ENCODE results near the gene CSRP1.

GRCh38 chr1:201506092-201506491, 831 bp downstream of the CSRP1 start:
- TF ChIP-seq POLR2AphosphoS5 (IDR thresholded peaks at IDR 0.05; ENCODE audit: low read depth, low read length) (no peak), CTCF (IDR thresholded peaks at IDR 0.05) (no peak), TCF7L2 (IDR thresholded peaks at IDR 0.05; ENCODE audit: low read depth, low read length) (no peak), SIN3A (IDR thresholded peaks at IDR 0.05; ENCODE audit: borderline replicate concordance, insufficient read depth, low read depth, low read length) (no peak)
- TF ChIP-seq, protein P1, sequence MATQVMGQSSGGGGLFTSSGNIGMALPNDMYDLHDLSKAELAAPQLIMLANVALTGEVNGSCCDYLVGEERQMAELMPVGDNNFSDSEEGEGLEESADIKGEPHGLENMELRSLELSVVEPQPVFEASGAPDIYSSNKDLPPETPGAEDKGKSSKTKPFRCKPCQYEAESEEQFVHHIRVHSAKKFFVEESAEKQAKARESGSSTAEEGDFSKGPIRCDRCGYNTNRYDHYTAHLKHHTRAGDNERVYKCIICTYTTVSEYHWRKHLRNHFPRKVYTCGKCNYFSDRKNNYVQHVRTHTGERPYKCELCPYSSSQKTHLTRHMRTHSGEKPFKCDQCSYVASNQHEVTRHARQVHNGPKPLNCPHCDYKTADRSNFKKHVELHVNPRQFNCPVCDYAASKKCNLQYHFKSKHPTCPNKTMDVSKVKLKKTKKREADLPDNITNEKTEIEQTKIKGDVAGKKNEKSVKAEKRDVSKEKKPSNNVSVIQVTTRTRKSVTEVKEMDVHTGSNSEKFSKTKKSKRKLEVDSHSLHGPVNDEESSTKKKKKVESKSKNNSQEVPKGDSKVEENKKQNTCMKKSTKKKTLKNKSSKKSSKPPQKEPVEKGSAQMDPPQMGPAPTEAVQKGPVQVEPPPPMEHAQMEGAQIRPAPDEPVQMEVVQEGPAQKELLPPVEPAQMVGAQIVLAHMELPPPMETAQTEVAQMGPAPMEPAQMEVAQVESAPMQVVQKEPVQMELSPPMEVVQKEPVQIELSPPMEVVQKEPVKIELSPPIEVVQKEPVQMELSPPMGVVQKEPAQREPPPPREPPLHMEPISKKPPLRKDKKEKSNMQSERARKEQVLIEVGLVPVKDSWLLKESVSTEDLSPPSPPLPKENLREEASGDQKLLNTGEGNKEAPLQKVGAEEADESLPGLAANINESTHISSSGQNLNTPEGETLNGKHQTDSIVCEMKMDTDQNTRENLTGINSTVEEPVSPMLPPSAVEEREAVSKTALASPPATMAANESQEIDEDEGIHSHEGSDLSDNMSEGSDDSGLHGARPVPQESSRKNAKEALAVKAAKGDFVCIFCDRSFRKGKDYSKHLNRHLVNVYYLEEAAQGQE (IDR thresholded peaks at IDR 0.05; ENCODE audit: insufficient read depth in 1 of 2, low read depth in 2 of 2, low read length in 1 of 2), result no peak

Measured in Panc1 (cell line).